HL-60 (cell line): Measurements from ENCODE around the gene PER1.

Source experiments
- DNase-seq, 2 experiments: peaks; one replicate each; pipeline ENCODE4 v3.0.0-alpha.2; 2010 to 2020; ENCODE audit warnings: low read depth in 1 of 2, low spot score in 1 of 2
- H3K27ac ChIP-seq: fragments of 250-450 bp; sonication (Bioruptor Pico); replicated peaks from 2 replicates; pipeline ENCODE4 v1.5.1; 2020; ENCODE audit warnings: mild to moderate bottlenecking, moderate library complexity
- H3K27me3 ChIP-seq: fragments of 250-450 bp; sonication (Bioruptor Pico); 2 replicates; pipeline ENCODE4 v1.5.1; 2021; ENCODE audit warnings: mild to moderate bottlenecking, moderate library complexity; ENCODE audit not compliant: insufficient read depth, poor library complexity, severe bottlenecking
- H3K4me3 ChIP-seq: replicated peaks from 2 replicates; pipeline ENCODE4 v1.5.1; 2011; ENCODE audit warnings: mild to moderate bottlenecking, control low read depth, low read length; ENCODE audit not compliant: insufficient read depth
- GABPA ChIP-seq: IDR thresholded peaks from 2 replicates; pipeline ENCODE4 v1.6.1; 2012; ENCODE audit warnings: low read depth
- POLR2AphosphoS5 ChIP-seq: IDR thresholded peaks from 2 replicates; pipeline ENCODE4 v1.6.1; 2012; ENCODE audit warnings: low read depth
- REST ChIP-seq: IDR thresholded peaks from 2 replicates; pipeline ENCODE4 v1.6.1; 2012; ENCODE audit warnings: low read depth; ENCODE audit not compliant: insufficient replicate concordance
- SPI1 ChIP-seq: IDR thresholded peaks from 2 replicates; pipeline ENCODE4 v1.6.1; 2012; ENCODE audit warnings: low read depth, mild to moderate bottlenecking, borderline replicate concordance
- TF ChIP-seq, protein P1 (sequence below): IDR thresholded peaks from one replicate; pipeline ENCODE4 v1.5.1; 2011; ENCODE audit warnings: low read length, control low read depth, inconsistent platforms; ENCODE audit not compliant: insufficient read depth

The PER1 gene

DNA sequence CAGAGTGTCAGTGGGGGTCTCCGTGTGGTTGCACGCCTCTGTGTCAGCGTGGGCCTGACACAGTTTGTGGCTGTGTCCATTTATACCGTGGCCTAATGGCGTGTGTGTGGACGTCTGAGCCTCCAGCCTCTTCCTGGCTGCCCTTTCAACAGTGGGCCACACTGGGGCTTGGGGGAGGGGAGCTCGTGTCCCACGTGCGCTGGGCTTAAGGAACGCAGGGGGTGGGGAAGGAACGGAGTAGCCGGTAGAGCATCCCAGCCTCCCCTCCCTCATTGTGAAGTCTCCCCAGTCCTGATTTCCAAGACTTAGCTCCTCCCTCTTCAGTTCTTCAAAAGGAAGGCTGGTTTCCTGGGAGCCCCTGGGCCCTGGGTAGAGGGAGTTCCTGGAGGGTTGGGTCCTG lies 18.8 kb downstream of the PER1 start:
- H3K27ac ChIP-seq = no peak overlapping the region
- H3K4me3 ChIP-seq = no peak overlapping the region
- H3K27me3 ChIP-seq = no peaks in the 10 kb centered on the region
- no peak for DNase-seq
- no peak for TF ChIP-seq POLR2AphosphoS5

- no peak for DNase-seq
- Histone ChIP-seq H3K27ac (no peak overlapping the region), H3K27me3 (no peaks in the 10 kb centered on the region), H3K4me3 (no peak overlapping the region)
- no peak for TF ChIP-seq SPI1
- TF ChIP-seq GABPA = no peak
- no peak for TF ChIP-seq POLR2AphosphoS5
- TF ChIP-seq REST = no peak
- TF ChIP-seq, protein P1, sequence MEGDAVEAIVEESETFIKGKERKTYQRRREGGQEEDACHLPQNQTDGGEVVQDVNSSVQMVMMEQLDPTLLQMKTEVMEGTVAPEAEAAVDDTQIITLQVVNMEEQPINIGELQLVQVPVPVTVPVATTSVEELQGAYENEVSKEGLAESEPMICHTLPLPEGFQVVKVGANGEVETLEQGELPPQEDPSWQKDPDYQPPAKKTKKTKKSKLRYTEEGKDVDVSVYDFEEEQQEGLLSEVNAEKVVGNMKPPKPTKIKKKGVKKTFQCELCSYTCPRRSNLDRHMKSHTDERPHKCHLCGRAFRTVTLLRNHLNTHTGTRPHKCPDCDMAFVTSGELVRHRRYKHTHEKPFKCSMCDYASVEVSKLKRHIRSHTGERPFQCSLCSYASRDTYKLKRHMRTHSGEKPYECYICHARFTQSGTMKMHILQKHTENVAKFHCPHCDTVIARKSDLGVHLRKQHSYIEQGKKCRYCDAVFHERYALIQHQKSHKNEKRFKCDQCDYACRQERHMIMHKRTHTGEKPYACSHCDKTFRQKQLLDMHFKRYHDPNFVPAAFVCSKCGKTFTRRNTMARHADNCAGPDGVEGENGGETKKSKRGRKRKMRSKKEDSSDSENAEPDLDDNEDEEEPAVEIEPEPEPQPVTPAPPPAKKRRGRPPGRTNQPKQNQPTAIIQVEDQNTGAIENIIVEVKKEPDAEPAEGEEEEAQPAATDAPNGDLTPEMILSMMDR = no peak
These were observed 20.3 kb downstream of the PER1 start for GRCh38 chr17:8131844-8132441.

- no peak for DNase-seq
- H3K4me3 ChIP-seq = no peak overlapping the region
- H3K27ac ChIP-seq = no peak overlapping the region
- peaks cover 4% of the 10 kb centered on the region for H3K27me3 ChIP-seq
- no peak for TF ChIP-seq GABPA
- TF ChIP-seq SPI1 = no peak
- TF ChIP-seq REST = no peak
- TF ChIP-seq, protein P1 = no peak
- TF ChIP-seq POLR2AphosphoS5 = no peak
These were observed 23.9 kb downstream of the PER1 start for GRCh38 chr17:8128125-8128784.

DNA sequence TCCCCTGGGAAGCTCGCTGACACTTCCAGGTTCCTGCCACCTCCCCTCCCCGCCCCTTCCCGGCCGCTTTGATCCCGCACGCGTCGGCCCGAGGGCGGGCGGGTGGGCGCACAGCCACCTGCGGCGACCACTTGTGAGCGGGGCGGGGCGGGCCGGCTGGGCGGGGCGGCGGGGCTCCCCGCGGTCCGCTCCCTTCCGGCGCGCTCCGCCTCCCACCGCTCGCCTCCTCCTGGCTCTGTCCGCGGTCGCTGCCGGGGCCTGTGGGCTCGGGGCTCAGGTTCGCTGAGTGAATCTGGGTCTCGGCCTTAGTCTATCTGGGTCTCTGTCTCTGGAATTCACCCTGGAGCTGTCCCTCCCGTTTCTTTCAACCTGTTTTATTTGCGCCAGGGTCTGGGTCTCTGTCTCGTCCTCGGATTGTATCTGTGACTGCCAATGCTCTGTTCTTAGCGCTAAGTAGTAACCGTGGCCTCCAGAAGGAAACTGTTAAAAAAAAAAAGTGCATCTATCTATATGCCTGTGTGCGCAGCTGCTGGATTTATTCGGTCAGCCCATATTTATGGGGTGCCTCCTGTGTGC lies 25.6 kb downstream of the PER1 start:
- Histone ChIP-seq H3K4me3 (peak overlapping the region; percentile 64), H3K27me3 (peaks cover 11% of the 10 kb centered on the region), H3K27ac (no peak overlapping the region)
- TF ChIP-seq REST (no peak), SPI1 (no peak), GABPA (no peak), POLR2AphosphoS5 (no peak)
- TF ChIP-seq, protein P1 = no peak
- DNase-seq = no peak
